ENCODE results near the gene PDGFB.
A peak's percentile ranks its signal among the peaks of the same experiment; 100 is the strongest.

The PDGFB gene

DNA sequence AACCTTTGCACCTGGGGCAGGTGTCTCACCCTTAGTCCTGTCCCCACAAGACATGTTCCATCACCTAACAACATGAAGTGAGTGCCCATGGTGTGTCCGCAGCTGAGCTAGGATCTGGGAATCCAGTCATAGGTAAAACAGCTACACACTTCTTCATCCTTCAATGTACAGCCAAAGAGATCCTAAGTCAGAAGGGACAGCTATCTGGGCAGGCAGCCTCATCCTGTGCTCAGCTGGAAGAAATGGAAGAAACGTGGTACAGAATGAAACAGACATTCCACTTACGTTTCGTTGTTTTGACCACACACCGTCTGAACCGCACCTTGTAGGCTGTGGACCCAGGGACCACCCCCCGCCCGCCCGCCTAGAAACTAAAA lies 30.8 kb downstream of the PDGFB start:
- no peak overlapping the region for H3K4me3 ChIP-seq (ENCODE audit: control insufficient read depth, low read depth, low read length)
- no peak for DNase-seq (ENCODE audit: low read depth)
- no peak for TF ChIP-seq CTCF (conservative IDR thresholded peaks at IDR 0.05; ENCODE audit: control insufficient read depth, insufficient read depth, low read depth, low read length)

DNA sequence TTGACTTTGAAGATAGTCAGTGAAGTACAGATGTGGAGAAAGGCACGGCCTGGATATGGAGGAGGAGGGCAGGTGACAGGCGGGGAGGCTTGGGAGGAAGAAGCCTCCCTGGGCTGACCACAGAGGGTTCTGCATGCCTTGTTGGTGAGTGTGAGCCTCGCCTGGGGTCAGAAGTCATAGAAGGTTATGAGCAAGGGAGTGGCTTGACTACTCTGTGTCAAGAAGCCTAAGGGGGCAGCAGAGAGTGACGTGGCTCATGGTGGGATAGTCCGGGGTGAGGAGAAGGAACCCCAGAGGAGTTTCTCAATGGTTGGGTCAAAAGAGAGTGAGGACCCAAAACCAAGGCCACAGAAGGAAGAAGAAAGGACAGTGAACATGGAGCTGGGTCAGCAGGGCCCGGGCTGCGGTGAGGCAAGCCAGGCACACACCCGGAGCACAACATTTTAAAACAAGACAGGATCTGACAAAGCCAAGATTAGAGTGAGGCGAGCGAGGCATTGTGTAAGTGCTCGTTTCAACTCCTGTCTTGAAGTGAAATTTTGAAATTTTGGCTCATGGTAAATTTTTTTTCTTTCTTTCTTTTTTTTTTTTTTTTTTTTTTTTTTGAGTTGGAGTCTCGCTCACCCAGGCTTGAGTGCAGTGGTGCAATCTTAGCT lies 31.9 kb downstream of the PDGFB start:
- DNase-seq (ENCODE audit: low read depth), result peak; percentile 42
- TF ChIP-seq CTCF (conservative IDR thresholded peaks at IDR 0.05; ENCODE audit: control insufficient read depth, insufficient read depth, low read depth, low read length), result no peak
- H3K4me3 ChIP-seq (ENCODE audit: control insufficient read depth, low read depth, low read length), result no peak overlapping the region

GRCh38 chr22:39209756-39210155 lies 35.0 kb downstream of the PDGFB start:
- DNase-seq (ENCODE audit: low read depth), result no peak
- no peak overlapping the region for H3K4me3 ChIP-seq (ENCODE audit: control insufficient read depth, low read depth, low read length)
- no peak for TF ChIP-seq CTCF (conservative IDR thresholded peaks at IDR 0.05; ENCODE audit: control insufficient read depth, insufficient read depth, low read depth, low read length)

GRCh38 chr22:39208013-39208680 lies 36.6 kb downstream of the PDGFB start:
- H3K4me3 ChIP-seq (ENCODE audit: control insufficient read depth, low read depth, low read length), result no peak overlapping the region
- TF ChIP-seq CTCF (conservative IDR thresholded peaks at IDR 0.05; ENCODE audit: control insufficient read depth, insufficient read depth, low read depth, low read length), result no peak
- DNase-seq (ENCODE audit: low read depth), result no peak

- no peak for DNase-seq (ENCODE audit: low read depth)
- TF ChIP-seq CTCF (conservative IDR thresholded peaks at IDR 0.05; ENCODE audit: control insufficient read depth, insufficient read depth, low read depth, low read length), result no peak
- H3K4me3 ChIP-seq (ENCODE audit: control insufficient read depth, low read depth, low read length), result no peak overlapping the region
Observed at GRCh38 chr22:39207141-39208012, 37.4 kb downstream of the PDGFB start.

DNA sequence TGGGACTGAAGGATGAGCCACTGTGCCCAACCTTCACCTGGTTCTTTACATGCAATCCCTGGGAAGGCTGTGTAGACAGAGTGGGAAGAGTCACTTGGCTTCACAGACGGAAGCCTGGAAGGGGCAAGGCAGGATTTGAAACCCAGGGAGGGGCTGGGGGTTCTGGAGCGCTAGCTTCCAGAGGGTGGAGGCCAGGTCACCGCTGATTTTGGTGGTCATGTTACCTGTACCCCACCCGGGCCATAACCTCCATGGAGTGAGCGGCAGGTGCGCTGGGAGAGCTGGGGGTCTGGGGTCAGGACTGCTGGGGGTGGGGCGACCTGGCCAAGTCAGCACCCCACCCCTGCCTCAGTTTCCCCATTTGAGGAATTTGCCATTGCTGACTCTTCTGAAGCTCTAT lies 38.3 kb downstream of the PDGFB start:
- no peak for DNase-seq (ENCODE audit: low read depth)
- no peak overlapping the region for H3K4me3 ChIP-seq (ENCODE audit: control insufficient read depth, low read depth, low read length)
- no peak for TF ChIP-seq CTCF (conservative IDR thresholded peaks at IDR 0.05; ENCODE audit: control insufficient read depth, insufficient read depth, low read depth, low read length)
